IPS DF 4.7 (cell line): ENCODE results near the gene FAM43B.
"Not testable (repeated sequence)": the region's sequence is repeated elsewhere in the genome, so short reads cannot be mapped to it uniquely, and the experiment has no call there.

Source experiments
- DNase-seq: peaks from one replicate; pipeline ENCODE4 v3.0.0-alpha.2; 2013; ENCODE audit warnings: low spot score; ENCODE audit errors: extremely low read depth

FAM43B gene, protein sequence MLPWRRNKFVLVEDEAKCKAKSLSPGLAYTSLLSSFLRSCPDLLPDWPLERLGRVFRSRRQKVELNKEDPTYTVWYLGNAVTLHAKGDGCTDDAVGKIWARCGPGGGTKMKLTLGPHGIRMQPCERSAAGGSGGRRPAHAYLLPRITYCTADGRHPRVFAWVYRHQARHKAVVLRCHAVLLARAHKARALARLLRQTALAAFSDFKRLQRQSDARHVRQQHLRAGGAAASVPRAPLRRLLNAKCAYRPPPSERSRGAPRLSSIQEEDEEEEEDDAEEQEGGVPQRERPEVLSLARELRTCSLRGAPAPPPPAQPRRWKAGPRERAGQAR

DNA sequence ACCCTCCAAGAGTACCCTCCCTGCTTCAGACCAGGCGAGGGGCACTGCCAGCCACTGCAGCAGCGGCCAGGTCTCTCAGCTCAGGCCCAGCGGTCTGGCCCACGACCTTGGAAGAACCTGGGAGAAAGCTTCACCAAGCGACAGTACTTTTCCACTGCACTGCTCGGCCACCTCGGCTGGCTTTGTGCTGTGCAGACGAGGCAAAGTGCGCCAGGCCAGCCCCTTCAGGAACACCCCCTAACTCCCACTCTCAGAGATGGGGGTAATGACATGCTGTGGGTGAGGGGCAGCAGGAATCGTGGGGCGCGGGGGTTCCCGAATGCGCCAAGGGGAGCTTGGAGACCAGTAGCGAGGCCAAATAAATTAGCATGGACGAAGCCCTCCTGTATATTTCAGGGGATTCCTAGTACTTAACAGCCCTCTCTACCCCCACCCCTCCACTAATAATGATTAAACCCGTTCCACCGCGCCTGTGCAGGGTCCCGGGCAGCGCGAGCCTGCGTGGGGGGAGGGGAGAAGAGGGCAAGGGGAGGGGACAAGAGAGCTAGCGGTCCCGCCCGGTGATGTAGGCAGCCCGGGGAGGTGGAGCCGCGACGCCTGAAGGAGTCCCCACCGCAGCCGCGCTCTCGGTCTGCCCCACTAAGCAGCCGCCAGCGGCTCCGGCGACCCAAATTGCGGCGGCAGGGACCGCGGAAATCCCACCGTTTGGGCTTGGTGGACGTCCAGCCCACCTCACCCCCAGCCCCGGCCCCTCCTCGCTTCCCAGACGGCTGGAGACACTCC, at the start of gene FAM43B:
FAM43B (plus strand) TSS at position 629 of the 783 bp plus-strand sequence. CDS start 401 bp downstream, outside the sequence.
- DNase-seq: no peak

DNA sequence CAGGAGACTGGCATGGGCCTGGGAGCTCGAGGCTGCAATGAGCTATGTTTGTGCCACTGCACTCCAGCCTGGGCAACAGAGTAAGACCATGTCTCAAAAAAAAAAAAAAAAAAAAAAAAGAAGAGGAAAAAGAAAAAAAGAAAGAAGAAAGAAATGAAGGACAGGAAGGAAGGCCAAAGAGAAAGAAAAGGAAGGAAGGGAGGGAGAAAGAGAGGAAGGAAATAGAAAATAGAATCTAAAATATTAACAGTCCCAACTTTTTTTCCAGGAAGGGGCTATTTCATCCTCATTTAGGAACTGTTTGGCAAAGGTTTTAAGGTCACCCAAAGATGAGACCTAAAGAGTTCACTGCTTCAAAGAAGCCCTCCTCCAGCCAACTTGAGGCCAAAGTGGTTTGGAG, 46.9 kb upstream of the FAM43B start:
- no peak for DNase-seq

DNA sequence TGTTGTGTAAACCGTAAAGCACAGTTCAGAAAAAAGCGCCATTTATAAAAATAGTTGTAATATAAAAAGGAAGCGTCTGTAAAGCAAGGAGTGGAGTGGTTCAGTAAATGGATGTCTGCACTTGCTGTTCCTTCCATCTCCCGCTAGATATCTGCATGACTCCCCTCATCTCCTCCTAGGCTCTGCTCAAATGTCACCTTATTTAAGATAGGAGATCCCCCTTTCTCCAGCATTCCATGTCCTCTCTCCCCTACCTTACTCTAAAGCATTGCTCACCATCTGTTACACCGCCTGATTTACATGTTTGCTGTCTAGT, 45.2 kb upstream of the FAM43B start:
- DNase-seq: no peak

DNA sequence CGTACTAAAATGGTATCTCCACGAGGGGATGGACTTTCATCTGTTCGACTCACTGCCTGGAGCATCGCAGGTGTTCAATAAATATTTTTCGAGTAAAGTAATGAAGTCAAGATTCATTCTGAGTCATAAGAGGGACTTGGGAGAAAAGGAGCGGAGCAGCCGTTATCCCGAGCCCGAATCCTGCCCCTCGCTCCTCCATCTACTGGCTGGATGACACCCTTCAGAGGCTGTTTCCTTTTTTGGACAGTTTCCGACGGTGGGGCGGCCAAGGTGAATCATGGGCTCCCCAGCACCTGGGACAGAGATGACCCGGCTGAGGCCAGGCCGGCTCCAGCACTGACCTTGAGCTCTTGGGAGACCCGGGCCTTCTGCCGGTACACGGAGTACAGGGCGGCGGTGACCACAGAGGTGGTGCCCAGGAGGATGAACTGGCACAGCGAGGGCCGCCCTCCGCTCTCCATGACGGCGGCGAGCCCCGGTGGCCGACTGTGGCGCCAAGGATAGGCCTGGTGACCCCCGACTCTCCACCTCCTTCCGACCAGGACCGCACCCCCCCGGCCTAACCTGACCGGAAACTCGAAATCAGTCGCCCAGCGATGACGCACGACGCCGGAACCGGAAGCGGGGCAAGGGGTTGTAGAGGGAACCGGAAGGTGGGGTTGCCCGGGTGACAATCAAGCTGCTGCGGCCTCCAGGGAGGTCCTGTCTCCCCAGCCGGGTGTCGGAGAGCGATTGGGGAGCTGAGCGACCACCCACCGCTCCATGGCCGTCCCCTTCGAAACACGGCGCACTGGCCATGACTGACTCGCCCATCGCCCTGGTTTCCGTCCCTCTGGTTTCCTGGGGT, 44.6 kb upstream of the FAM43B start, which contains the start of gene MUL1:
MUL1 (minus strand) TSS at position 588 of the 847 bp plus-strand sequence; CDS start at position 461, 127 bp downstream.
- DNase-seq: no peak

DNA sequence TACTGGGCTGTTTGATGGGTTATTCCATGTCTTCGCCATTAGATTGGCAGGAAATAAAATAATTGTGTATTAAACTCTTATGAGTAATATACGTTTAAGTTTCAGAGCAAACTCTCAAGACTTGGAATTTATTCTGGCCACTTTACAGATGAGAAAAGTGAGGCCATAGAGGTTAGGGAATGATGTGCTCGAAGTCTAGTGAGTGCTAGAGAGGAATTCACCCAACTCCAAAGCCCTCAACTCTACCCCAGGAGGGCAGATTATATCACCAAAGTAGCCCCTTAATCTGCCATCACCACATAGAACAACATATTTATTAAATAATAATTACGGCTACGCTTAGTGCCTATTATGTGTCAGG, 44.0 kb upstream of the FAM43B start:
- no peak for DNase-seq

DNA sequence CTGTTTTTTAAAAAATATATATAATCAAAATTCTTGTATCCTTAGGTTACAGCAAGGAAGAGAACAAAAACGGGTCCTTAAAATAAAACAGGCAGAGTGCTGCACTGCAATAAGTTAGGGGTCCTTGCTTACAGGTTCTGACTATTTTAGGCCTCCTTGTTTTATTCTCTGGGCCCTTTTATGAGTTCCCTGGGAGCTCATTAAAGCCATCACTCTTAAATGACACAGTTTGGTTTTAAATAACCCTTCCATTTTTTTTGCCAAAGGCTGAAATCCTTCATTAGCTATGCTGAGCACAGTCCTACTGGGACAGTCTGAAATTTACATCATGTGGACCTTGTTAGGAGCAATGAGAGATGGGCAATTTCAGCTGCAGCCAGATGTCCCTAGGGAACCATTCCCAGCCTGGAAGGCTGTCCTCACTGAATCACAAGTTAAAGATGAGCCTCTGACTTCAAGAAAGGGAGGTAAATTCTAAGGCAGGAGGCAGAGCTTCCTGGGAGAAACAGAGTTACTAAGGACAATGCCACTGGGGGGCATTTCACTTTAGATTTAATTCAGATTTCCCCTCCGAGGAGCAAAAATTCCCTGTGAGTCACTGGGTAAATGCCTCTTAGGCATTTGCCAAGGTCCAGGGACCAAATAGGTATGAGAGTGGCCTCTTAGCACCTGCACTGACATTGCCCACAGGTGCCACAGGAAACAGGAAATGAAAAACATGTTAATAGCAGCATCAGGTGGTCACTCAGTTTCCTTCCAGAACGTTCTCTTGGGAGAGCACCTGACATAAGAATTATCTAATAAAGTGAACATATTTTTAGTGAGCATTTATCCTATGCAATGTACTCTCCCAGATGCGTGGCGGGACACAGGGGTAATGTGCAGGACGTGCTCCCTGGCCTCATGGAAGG, 40.6 kb upstream of the FAM43B start:
- no peak for DNase-seq

DNA sequence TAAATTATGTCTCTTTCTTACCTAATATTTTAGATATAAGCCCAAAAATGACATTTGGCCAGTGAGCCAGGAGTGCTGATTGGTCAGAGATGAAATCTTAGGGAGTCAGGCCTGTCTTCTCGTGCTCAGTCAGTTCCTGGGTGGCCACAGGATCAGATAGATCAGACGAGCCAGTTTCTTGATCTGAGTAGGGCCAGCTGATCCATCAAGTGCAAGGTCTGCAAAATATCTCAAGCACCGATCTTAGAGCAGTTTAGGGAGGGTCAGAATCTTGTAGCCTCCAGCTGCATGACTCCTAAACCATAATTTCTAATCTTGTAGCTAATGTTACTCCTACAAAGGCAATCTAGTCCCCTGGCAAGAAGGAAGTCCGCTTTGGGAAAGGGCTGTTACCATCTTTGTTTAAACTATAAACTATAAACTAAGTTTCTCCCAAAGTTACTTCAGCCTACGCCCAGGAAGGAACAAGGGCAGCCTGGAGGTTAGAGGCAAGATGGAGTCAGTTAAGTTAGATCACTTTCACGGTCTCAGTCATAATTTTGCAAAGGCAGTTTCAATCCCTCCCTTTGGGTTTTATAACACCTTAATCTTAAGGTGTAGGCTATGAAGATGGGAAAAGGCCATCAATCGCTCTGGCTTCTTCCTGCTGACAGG, 32.6 kb upstream of the FAM43B start:
- not testable (repeated sequence) for DNase-seq

DNA sequence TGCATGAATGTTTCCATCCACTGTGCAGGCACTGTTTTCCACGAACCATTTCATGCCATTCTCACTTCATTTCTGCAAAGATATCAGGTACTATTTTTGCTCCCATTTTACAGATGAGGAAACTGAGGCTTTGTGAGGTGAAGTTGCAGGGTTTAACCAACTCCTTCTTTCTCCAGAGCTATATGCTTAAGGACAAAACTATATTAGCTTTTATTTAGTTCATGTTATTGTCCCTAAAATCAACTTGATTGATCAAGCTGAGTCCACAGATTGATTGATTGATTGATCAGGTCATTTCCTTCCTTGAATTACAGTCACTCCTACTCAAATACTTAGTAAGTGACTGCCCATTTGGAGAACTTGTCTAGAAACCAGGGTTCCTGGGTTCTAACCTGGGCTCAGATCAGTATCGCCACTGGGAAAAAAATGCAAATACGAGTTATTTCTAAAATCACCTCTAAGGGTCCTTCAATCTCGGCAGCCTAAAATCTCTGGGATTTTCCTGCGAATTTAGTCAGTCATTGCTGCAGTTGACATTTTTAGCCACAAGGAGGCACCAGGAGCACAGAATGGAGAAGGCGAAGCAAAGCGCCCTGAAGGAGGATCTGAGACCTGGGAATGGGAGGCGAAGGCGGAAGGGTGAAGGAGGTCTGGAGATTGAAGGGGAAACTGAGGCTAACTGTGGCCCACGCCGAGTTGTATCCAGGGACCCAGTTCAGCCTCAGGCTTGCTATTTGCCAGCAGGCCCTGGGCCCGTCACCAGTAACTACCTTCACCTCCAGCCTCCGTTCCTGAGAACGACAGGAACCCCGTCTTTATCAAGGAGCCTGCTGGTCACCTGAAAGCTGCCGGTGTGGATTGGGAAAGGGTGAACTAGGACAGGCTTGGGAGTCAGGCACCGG, 30.2 kb upstream of the FAM43B start:
- DNase-seq: peak; percentile 41

DNA sequence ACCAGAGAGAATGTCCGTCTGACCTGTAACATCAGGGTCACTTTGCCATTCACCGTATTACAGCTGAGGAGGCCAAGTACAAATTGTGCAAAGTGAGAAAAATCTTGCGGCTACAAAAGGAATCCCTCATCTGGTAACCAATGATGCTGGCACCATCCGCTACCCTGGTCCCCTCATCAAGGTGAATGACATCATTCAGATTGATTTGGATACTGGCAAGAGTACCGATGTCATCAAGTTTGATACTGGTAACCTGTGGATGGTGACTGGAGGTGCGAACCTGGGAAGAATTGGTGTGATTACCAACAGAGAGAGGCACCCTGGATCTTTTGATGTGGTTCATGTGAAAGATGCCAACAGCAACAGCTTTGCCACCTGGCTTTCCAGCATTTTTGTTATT, 26.1 kb upstream of the FAM43B start:
- DNase-seq: no peak

DNA sequence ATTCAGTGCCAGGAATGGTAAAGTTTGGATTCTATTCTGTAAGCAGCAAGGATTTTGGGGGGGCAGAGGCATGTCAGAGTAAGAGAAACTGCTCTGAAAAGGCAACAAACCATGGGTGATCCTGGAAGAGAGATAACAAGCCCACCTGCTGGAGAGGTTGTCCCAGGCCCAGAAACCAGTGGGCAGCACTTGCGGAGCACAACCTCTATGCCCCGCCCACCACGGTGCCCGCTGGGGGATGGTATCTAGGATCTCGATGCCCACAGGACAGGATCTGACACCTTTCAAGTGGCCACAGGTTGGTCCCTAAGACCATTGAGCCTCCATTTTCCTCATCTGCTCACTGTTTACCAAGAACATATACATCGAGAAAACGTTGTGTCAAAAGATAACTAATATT, 24.2 kb upstream of the FAM43B start:
- no peak for DNase-seq

DNA sequence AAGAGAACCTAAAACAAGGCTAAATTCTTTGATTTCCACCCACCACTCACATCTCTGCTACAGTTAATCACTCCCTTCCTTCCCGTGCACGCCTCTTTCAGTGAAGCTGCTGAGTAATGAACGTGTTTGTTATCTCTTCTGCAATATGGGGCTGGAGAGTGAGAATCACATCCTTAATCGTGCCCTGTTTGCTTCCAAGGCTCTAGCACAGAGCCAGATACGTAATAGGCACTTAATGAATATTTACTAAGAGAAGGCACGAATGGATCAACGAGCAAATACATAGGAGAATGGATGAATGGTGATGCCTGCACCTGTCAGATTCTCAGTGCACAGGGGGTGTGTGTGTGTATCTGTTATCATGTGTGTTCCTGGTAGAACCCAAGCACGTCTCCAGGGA, 22.1 kb upstream of the FAM43B start:
- DNase-seq: no peak

DNA sequence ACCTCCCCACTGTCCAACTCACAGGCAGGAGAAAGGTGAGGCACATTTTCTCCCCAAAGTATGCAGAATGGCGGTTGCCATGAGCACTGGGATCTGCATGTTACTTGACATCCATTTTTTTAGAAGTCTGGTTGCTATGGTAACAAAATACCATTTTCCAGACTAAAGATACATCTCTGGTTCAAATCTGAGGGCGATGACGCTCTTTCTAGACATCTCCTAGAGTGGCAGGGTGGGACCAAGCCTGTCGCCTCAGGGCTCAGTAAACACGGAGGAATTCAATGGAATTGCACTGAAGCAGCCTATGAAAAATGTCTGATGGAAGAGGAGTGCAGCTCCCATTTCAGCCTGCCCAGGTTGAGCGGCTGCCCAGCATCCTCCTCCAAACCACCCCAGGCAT, 21.5 kb upstream of the FAM43B start:
- no peak for DNase-seq

DNA sequence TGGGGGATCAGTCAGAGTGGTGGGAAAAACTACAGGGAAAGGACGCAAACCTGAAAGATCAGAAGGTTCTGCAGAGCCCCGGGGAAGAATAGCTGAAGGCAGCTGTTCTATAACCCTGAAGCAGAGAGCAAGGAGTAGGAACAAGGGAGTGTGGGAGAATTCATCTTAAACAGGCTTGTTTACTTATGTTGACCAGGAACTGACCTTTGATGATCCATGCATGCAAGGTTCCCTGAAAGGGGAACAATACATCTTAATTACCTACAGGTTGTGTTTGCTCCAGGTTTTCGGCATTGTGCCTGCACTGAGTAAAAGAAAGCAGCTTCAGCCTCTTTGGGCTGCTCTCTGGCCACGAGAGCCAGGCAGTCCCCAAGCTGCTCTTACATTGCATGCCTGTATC, 18.7 kb upstream of the FAM43B start:
- DNase-seq: no peak

DNA sequence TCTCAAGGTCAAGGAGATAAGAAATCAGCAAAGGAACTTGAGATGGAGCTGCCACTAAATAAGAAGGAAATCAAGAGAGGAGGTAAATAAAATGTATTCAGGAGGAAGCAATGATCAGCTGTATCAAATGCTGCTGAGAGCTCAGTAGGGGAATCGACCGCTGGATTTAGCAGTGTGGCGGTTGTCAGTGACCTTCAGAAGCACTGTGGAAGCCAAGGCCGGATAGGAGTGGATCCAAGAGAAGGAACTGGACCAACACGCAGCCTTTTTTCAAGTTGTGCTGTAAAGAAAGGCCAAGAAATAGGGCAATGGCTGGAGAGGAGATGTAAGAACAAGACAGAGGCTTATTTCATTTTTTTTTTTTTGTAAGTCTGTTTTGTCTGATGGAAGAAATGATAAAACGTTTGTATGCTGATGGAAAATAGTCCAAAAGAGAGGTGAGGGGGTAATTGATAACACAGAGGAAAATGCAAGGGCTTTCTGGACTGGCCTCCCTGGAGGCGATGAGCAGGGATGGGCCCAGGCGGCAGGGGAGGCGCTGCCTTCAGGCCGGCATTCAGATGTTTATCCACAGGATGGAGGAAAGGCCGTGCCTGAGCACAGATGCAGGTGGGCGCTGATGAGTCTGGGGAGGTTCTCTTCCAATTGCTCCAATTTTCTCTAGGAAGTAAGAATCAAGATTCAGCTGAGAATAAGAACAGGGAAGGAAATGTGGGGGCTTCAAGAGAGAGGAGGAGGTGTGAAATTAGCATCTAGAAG, 17.5 kb upstream of the FAM43B start:
- no peak for DNase-seq

DNA sequence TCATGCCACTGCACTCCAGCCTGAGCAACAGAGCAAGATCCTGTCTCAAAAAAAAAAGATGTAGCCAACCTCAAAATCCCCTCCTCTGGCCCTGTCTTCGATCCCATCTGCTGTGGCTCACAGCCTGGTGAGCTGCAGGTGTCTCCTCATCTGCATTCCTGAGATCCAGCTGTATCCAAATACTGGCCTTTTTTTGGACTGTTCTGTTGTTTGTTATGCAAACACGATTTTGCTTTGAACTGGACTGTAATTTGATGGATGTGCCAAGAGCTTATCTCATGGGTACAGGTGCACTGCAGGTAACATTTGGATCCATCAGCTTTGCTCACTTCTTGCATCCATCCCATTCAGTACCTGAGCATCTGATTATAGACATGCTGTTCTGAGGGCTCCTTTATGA, 14.1 kb upstream of the FAM43B start:
- DNase-seq: no peak

DNA sequence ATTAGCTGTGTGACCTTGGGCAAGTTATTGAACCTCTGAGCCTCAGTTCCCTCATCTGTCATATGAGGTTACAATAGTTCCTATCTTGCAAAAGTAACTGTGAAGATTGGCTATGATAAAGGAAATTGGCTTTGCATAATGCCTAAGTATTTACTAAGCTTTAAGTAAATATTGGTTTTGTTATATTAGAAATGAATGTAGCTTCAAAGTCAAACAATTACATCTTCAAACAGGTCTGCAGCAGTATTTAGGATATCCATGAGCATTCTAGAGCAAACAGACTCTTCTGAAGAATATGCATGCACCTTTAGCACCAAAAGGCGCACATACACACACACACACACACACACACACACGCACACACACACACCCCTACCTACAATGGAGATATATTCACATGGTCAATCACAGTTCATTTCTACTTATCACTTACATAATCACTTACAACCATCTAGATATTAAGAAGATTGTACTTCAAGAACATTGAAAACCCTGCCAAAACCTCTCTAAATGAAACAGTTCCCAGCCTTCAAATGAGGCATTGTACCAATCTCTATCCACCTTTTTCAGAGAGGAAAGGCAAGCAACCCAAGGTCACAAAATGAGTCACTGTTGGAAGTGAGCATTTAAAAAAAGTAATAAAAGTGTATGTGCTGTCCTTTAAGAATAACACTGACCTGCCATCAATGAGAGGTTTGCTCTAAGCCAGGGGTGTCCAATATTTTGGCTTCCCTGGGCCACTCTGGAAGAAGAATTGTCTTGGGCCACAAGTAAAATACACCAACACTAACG, 13.4 kb upstream of the FAM43B start:
- no peak for DNase-seq

DNA sequence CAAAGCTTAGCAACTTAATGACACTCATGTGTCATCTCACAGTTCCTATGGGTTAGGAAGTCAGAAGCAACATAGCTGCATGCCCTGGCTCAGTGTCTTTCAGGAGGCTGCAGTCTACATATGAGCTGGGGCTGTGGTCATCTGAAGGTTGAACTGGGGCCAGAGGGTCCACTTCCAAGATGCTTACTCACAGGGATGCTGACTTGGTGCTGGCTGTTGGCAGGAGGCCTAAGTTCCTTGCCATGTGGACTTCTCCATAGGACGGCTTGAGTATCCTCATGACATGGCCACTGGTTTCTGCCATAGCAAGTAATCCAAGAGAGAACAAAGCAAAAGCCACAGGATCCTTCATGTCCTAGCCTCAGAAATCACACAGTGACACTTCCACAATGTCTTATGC, 12.1 kb upstream of the FAM43B start:
- no peak for DNase-seq

DNA sequence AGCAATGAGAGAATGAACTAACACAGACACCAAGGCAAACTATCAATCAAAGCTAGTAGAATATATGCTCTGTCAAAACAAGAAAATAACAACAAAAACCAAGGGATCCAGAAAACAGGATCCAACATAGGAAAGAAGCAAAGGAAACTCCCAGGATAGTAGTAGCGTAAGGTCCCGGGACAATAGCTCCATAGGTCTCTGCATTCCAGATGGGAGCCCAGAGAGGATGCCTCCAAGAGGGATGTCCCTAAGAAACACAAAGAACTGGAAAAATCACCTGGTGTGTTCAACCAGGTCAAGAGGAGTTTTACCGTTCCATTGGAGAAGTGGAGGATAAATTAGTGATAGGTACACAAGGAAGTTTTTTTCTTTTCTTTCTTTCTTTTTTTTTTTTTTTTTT, 5.7 kb upstream of the FAM43B start:
- DNase-seq: no peak
